ENCODE data around the gene PRKCZ.

Gene PRKCZ

GRCh38 chr1:2229037-2229864, 179.0 kb downstream of the PRKCZ start:
- H3K27me3 ChIP-seq (ENCODE audit: low read depth, low read length): 0 out of 2 replicates have a peak, but pooled peaks cover 3% of the 10 kb centered on the region
- no peak overlapping the region for H3K27ac ChIP-seq (ENCODE audit: low read length)
- H3K9ac ChIP-seq (ENCODE audit: low read length): peak overlapping the region; percentile 50
- peaks cover 32% of the 10 kb centered on the region for H3K4me1 ChIP-seq (ENCODE audit: low read length)
- H3K4me2 ChIP-seq (ENCODE audit: low read length): peak overlapping the region; percentile 98
- no peak overlapping the region for H2AFZ ChIP-seq (ENCODE audit: low read depth, low read length)
- peak overlapping the region; percentile 90 for H3K4me3 ChIP-seq (ENCODE audit: low read length)
- H3K36me3 ChIP-seq (replicated peaks; ENCODE audit: low read depth, low read length): peaks cover 9% of the 10 kb centered on the region
- no peaks in the 10 kb centered on the region for H3K9me3 ChIP-seq (ENCODE audit: insufficient read depth, low read length)
- H4K20me1 ChIP-seq (ENCODE audit: insufficient read depth, low read length): peaks cover 54% of the 10 kb centered on the region
- TF ChIP-seq EZH2phosphoT487 (IDR thresholded peaks at IDR 0.05; ENCODE audit: low read depth) (no peak), CTCF (IDR thresholded peaks at IDR 0.05; ENCODE audit: low read depth, low read length) (no peak)
- H3K79me2 ChIP-seq (ENCODE audit: low read length): peaks cover 56% of the 10 kb centered on the region

GRCh38 chr1:2229911-2230731, 179.9 kb downstream of the PRKCZ start:
- H2AFZ ChIP-seq (ENCODE audit: low read depth, low read length): no peak overlapping the region
- peak overlapping the region; percentile 90 for H3K4me3 ChIP-seq (ENCODE audit: low read length)
- peaks cover 60% of the 10 kb centered on the region for H4K20me1 ChIP-seq (ENCODE audit: insufficient read depth, low read length)
- peaks cover 9% of the 10 kb centered on the region for H3K36me3 ChIP-seq (replicated peaks; ENCODE audit: low read depth, low read length)
- H3K27me3 ChIP-seq (ENCODE audit: low read depth, low read length): 0 out of 2 replicates have a peak, but pooled peaks cover under 1% of the 10 kb centered on the region
- H3K9me3 ChIP-seq (ENCODE audit: insufficient read depth, low read length): no peaks in the 10 kb centered on the region
- H3K27ac ChIP-seq (ENCODE audit: low read length): no peak overlapping the region
- H3K79me2 ChIP-seq (ENCODE audit: low read length): peaks cover 64% of the 10 kb centered on the region
- TF ChIP-seq CTCF (IDR thresholded peaks at IDR 0.05; ENCODE audit: low read depth, low read length): no peak
- TF ChIP-seq EZH2phosphoT487 (IDR thresholded peaks at IDR 0.05; ENCODE audit: low read depth): no peak
- peaks cover 32% of the 10 kb centered on the region for H3K4me1 ChIP-seq (ENCODE audit: low read length)
- no peak overlapping the region for H3K9ac ChIP-seq (ENCODE audit: low read length)
- peak overlapping the region; percentile 98 for H3K4me2 ChIP-seq (ENCODE audit: low read length)

DNA sequence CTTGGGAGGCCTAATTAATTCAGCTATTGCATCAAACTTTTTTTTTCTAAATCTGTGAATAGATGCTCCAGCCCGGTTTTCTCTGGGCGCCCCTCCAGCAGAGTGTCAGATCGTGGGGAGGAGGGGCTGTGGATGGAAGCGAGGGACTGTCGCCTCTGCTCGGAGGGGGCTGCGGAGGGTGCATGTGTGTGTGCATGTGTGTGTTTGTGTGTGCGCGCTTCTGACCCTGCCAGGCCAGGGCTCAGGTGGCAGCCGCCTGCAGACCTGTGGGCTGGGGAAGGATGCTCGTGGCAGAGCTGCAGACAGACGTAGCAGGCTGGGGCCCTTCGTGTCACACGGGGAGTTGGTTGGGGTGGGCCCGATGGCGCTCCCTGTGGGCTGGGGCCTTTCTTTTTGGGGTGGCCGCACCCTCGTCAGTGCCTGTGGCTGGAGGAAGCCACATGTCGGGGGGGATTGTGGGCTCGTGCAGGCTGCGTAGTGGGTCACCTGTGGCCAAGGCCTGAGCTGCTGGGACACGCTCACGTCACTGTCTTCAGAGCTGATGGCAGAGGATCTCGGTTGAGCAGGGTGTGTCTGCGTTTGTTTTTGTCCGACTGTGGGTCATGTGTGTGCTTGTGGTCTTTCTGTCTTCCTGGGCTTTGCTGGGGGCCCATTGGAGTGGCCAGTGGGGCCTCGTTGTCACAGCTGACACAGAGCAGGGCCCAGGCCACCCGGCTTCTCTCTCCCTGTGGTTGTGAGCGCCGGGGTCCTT, 180.7 kb downstream of the PRKCZ start:
- peak overlapping the region; percentile 98 for H3K4me2 ChIP-seq (ENCODE audit: low read length)
- peaks cover 9% of the 10 kb centered on the region for H3K36me3 ChIP-seq (replicated peaks; ENCODE audit: low read depth, low read length)
- H3K9me3 ChIP-seq (ENCODE audit: insufficient read depth, low read length): no peaks in the 10 kb centered on the region
- H3K27ac ChIP-seq (ENCODE audit: low read length): no peak overlapping the region
- H3K9ac ChIP-seq (ENCODE audit: low read length): no peak overlapping the region
- H2AFZ ChIP-seq (ENCODE audit: low read depth, low read length): no peak overlapping the region
- peaks cover 73% of the 10 kb centered on the region for H3K79me2 ChIP-seq (ENCODE audit: low read length)
- peaks cover 68% of the 10 kb centered on the region for H4K20me1 ChIP-seq (ENCODE audit: insufficient read depth, low read length)
- TF ChIP-seq EZH2phosphoT487 (IDR thresholded peaks at IDR 0.05; ENCODE audit: low read depth): no peak
- no peak for TF ChIP-seq CTCF (IDR thresholded peaks at IDR 0.05; ENCODE audit: low read depth, low read length)
- no peaks in the 10 kb centered on the region for H3K27me3 ChIP-seq (ENCODE audit: low read depth, low read length)
- no peak overlapping the region for H3K4me3 ChIP-seq (ENCODE audit: low read length)
- peaks cover 40% of the 10 kb centered on the region for H3K4me1 ChIP-seq (ENCODE audit: low read length)

Data from OCI-LY3 (cell line).